GM18520 (cell line): ENCODE measurements around the gene MMP25.
A peak's percentile ranks its signal among the peaks of the same experiment; 100 is the strongest.

Source experiments
- ATAC-seq: cut with Tn5 transposase; IDR thresholded peaks from one replicate; pipeline ENCODE4 v1.9.1; 2021; ENCODE audit not compliant: unreplicated experiment

The MMP25 gene

GRCh38 chr16:3015865-3016521 lies 30.4 kb upstream of the MMP25 start:
- no peak for ATAC-seq

- ATAC-seq, result no peak
These were observed 29.0 kb upstream of the MMP25 start for GRCh38 chr16:3017344-3017743.

- no peak for ATAC-seq
These were observed 28.4 kb upstream of the MMP25 start, which contains the start of gene CLDN6 for GRCh38 chr16:3017794-3018506. Gene CLDN6, minus strand, starts transcription at chr16:3018183. Its CDS starts 2,162 bp downstream, at chr16:3016021.

DNA sequence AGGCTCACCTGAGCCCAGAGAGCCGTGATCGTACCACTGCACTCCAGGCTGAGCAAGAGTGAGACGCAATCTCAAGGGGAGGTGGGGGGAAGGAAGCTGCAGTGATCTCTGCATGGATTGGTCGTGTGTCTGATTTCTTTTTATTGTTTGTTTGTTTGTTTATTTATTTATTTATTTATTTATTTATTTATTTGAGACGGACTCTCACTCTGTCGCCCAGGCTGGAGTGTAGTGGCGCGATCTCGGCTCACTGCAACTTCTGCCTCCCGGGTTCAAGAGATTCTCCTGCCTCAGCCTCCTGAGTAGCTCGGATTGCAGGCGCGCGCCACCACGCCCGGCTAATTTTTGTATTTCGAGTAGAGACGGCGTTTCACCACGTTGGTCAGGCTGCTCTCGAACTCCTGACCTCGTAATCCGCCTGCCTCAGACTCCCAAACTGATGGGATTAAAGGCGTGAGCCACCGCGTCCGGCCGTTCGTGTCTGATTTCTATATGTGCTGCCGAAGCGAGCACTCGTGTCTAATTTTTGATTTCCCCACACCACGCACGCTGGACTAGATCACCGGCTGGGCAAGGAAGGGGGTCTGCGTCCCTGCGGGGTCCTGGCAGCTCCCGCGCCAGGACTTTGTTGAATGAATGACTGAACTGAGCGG lies 26.6 kb upstream of the MMP25 start:
- no peak for ATAC-seq

- no peak for ATAC-seq
These were observed 26.1 kb upstream of the MMP25 start, which contains the start of gene TNFRSF12A for GRCh38 chr16:3020247-3020603. Gene TNFRSF12A, plus strand, starts transcription at chr16:3020368. Its CDS starts 30 bp downstream, at chr16:3020398.

DNA sequence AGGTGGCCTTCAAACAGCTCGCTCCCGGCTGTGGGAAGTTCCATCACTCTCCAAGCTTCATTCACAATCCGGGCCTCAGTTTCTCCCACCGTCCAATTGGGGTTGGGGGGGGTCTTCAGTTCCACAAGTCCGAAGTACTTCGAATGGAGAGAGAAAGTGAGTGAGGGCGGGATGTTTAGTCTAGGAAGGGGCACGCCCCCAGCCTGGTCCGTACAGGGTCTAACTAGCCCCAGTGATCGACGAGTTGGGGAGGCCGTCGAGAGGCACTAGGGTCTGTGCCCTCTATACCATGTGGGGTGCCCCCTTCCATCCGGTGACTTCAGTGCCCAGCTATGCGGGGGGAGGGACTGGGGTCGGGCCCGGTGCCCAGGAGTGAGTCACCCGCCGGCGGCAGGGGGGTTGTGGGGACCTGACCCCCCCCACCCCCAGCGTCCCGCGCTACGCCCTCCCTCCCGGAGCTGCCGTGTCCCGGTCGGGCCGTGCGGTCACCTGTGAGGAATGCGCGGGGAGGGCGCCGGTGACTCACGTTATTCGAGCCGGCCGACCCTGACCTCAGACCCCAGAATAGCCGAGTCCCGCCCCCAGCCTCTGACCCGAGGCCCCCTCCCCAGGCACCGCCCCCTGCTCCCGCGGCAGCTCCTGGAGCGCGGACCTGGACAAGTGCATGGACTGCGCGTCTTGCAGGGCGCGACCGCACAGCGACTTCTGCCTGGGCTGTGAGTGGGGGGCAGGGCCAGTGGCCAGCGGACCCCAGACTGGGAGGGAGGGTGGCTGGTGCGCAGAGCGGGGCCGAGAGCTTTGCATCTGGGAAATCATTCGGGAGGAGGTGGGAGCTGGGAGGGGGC lies 25.5 kb upstream of the MMP25 start:
- no peak for ATAC-seq

DNA sequence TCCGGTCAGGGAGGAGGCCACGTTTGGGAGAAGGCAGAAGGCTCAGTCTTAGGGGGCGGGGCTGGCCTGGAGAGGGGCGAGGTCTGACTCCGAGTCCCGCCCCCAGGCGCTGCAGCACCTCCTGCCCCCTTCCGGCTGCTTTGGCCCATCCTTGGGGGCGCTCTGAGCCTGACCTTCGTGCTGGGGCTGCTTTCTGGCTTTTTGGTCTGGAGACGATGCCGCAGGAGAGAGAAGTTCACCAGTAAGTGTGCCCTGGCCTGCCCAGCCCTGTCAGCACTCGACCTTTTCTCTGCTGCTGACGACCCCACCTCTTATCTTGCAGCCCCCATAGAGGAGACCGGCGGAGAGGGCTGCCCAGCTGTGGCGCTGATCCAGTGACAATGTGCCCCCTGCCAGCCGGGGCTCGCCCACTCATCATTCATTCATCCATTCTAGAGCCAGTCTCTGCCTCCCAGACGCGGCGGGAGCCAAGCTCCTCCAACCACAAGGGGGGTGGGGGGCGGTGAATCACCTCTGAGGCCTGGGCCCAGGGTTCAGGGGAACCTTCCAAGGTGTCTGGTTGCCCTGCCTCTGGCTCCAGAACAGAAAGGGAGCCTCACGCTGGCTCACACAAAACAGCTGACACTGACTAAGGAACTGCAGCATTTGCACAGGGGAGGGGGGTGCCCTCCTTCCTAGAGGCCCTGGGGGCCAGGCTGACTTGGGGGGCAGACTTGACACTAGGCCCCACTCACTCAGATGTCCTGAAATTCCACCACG lies 24.7 kb upstream of the MMP25 start:
- no peak for ATAC-seq

GRCh38 chr16:3022208-3022683 lies 24.1 kb upstream of the MMP25 start:
- ATAC-seq, result no peak

DNA sequence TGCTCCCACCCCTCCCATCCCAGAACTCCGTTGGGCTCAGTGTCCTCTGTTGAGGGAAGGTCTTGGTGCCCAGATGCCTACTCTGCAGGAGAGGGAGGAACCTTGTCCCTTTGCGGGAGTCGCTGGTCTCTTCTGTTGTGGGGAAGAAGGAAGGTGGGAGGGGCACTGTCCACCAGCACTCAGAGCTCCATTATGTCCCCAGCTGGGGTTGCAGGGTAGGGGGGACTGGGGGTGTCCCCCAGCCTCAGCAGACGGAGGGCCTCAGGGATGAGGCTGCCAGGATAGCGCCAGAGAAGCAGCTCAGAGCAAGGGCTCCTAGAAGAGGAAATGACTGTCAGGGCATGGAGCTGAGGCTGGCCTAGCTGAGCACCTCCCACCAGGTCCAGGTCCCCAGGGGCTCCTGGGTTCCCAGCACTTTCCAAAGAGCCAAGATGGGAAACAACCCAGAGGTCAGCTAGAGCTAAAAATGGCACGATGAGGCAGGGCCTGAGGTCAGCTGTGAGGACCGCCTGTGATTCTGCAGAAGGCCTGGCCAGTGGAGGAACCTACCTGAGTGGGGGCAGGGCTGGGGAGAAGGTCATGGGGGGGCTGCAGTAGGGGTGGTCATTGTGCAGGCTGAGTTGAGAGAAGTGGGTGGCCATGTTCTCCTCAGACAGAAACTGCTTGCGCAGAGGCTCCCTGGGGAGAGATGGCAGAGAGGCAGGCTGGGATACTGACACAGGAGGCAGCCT lies 23.5 kb upstream of the MMP25 start:
- ATAC-seq, result no peak

DNA sequence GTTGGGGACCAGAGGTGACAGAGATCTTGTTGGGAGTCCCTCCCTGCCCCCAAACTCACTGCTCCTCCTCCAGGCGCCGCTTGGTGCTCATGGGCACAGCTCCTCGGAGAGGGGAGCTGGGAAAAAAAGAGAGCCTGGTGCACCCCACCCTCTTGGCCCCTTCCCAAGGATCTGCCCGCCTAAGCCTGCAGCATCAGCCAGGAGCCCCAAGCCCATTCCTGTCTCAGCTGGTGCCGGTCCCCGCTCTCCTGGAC lies 23.0 kb upstream of the MMP25 start:
- no peak for ATAC-seq

- peak; percentile 78 for ATAC-seq
These were observed 22.5 kb upstream of the MMP25 start, which contains the start of the genes HCFC1R1 and THOC6 for GRCh38 chr16:3023669-3024478. Gene HCFC1R1, minus strand, starts transcription at chr16:3023942. Its CDS starts 1 bp downstream, at chr16:3023941. Gene THOC6, plus strand, starts transcription at chr16:3024035. Its CDS starts 292 bp downstream, at chr16:3024327.

- ATAC-seq, result no peak
These were observed 21.0 kb upstream of the MMP25 start for GRCh38 chr16:3025032-3026002.

DNA sequence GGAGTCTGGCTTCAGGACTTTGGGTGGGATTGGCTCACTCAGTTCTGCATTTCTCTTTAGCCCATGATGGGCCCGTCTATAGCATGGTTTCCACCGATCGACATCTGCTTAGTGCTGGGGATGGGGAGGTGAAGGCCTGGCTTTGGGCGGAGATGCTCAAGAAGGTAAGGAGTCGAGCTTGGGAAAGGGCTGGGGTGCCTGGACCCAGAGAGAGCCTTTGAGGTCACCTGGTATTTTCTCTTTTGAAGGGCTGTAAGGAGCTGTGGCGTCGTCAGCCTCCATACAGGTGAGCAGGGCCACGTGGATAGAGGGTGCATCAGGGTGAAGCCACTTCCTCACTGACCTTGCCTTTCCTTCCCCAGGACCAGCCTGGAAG lies 20.4 kb upstream of the MMP25 start:
- ATAC-seq, result no peak

DNA sequence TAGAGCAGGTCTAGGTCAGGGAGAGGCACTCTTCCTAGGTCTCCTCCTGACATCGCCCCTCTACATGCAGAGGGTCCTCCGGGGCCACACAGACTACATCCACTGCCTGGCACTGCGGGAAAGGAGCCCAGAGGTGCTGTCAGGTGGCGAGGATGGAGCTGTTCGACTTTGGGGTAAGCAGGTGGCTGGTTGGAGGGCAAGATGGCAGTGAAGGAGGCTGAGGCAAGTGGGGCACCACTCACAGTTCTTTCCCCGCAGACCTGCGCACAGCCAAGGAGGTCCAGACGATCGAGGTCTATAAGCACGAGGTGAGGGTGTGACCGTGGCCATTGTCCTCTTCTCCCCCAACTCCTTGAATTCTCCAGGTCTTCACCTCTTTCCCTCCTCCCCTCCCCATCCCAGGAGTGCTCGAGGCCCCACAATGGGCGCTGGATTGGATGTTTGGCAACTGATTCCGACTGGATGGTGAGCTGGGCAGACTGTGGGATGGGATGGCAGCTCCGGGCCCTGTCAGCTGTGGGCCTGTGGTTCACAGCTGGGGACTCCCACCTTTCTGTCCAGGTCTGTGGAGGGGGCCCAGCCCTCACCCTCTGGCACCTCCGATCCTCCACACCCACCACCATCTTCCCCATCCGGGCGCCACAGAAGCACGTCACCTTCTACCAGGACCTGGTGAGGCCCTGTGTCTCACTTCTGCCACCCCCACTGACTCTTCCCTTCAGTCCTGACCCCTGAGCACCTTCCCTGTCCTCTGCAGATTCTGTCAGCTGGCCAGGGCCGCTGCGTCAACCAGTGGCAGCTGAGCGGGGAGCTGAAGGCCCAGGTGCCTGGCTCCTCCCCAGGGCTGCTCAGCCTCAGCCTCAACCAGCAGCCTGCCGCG lies 19.5 kb upstream of the MMP25 start:
- no peak for ATAC-seq

- ATAC-seq, result no peak
These were observed 18.9 kb upstream of the MMP25 start for GRCh38 chr16:3027489-3027795.

GRCh38 chr16:3027983-3028715 lies 18.2 kb upstream of the MMP25 start:
- ATAC-seq, result no peak
